ENCODE data around the gene DPEP1.

Gene DPEP1

GRCh38 chr16:89593841-89594240 is 19.6 kb upstream of the DPEP1 start:
- in situ Hi-C loops (cut with MboI; ENCODE audit: low sequenced_read_pairs, unreplicated experiment): no loop called here
- TF ChIP-seq CTCF (IDR thresholded peaks at IDR 0.05; ENCODE audit: borderline replicate concordance, control extremely low read depth, extremely low read depth, insufficient read depth, missing control alignments): no peak
- no peak for DNase-seq (ENCODE audit: low spot score)

- no peak for DNase-seq (ENCODE audit: low spot score)
- in situ Hi-C loops (cut with MboI; ENCODE audit: low sequenced_read_pairs, unreplicated experiment): no loop called here
- no peak for TF ChIP-seq CTCF (IDR thresholded peaks at IDR 0.05; ENCODE audit: borderline replicate concordance, control extremely low read depth, extremely low read depth, insufficient read depth, missing control alignments)
Observed at GRCh38 chr16:89595330-89596060, 17.9 kb upstream of the DPEP1 start.

GRCh38 chr16:89596061-89596689 is 17.3 kb upstream of the DPEP1 start:
- DNase-seq (ENCODE audit: low spot score): no peak
- in situ Hi-C loops (cut with MboI; ENCODE audit: low sequenced_read_pairs, unreplicated experiment): no loop called here
- TF ChIP-seq CTCF (IDR thresholded peaks at IDR 0.05; ENCODE audit: borderline replicate concordance, control extremely low read depth, extremely low read depth, insufficient read depth, missing control alignments): no peak

- in situ Hi-C loops (cut with MboI; ENCODE audit: low sequenced_read_pairs, unreplicated experiment): no loop called here
- DNase-seq (ENCODE audit: low spot score): no peak
- TF ChIP-seq CTCF (IDR thresholded peaks at IDR 0.05; ENCODE audit: borderline replicate concordance, control extremely low read depth, extremely low read depth, insufficient read depth, missing control alignments): no peak
Observed at GRCh38 chr16:89596957-89597649, 16.3 kb upstream of the DPEP1 start.

GRCh38 chr16:89598199-89598598 is 15.2 kb upstream of the DPEP1 start:
- in situ Hi-C loops (cut with MboI; ENCODE audit: low sequenced_read_pairs, unreplicated experiment): no loop called here
- TF ChIP-seq CTCF (IDR thresholded peaks at IDR 0.05; ENCODE audit: borderline replicate concordance, control extremely low read depth, extremely low read depth, insufficient read depth, missing control alignments): no peak
- no peak for DNase-seq (ENCODE audit: low spot score)

- peak; percentile 73 for DNase-seq (ENCODE audit: low spot score)
- in situ Hi-C loops (cut with MboI; ENCODE audit: low sequenced_read_pairs, unreplicated experiment): no loop called here
- peak; percentile 10 for TF ChIP-seq CTCF (IDR thresholded peaks at IDR 0.05; ENCODE audit: borderline replicate concordance, control extremely low read depth, extremely low read depth, insufficient read depth, missing control alignments)
Observed at GRCh38 chr16:89599451-89599858, 14.0 kb upstream of the DPEP1 start.

Measured in GM13976 (cell line).